Measurements from ENCODE around the gene NLRP8. TPM values are rescaled to one million over a fixed set of nuclear protein-coding genes. Genes with fewer than 3 reads are reported as not detected.
"Not testable (repeated sequence)": the region's sequence is repeated elsewhere in the genome, so short reads cannot be mapped to it uniquely, and the experiment has no call there.

Gene NLRP8
- total RNA-seq: not detected

DNA sequence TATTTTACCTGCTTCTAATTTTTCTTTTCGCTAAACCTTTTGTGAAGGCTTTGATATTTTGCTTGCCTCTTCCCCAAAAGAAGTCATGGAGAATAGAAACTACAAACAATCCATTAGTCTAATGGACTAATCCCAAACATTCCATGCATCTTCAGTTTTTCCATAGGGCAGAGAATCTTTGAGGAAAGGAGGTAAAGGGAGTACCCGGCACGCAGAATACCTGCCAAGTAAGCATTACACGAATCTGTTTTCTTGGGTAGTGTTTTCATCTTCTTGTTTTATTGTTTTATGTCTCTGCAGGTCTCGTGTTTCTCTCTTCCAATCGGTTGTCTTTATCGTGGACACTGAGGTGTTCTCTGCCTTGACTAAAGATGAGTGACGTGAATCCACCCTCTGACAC is at the start of gene NLRP8:
Gene NLRP8, plus strand, starts transcription at position 301 of the 400 bp plus-strand sequence.
- DNase-seq (ENCODE audit: low spot score): no peak

DNA sequence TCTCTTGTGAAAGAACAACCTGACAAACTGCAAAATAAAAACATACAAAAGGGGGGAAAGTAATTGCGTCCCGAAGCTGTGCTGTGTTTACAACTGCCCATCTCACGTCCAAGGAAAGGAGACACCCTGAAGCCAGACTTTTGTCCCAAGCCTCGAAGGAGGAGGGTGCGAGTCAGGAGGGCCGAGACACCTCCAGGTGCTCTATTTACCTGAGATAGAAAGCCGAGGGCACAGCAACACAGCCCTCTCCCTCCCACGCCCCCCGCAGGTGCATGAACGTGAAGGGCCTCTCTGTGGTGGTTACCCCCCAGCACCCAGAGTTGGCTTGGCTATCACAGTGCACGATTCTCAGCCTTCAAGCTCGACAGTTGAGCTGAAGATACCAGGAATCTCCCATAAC is 48.7 kb upstream of the NLRP8 start:
- DNase-seq (ENCODE audit: low spot score): no peak

DNA sequence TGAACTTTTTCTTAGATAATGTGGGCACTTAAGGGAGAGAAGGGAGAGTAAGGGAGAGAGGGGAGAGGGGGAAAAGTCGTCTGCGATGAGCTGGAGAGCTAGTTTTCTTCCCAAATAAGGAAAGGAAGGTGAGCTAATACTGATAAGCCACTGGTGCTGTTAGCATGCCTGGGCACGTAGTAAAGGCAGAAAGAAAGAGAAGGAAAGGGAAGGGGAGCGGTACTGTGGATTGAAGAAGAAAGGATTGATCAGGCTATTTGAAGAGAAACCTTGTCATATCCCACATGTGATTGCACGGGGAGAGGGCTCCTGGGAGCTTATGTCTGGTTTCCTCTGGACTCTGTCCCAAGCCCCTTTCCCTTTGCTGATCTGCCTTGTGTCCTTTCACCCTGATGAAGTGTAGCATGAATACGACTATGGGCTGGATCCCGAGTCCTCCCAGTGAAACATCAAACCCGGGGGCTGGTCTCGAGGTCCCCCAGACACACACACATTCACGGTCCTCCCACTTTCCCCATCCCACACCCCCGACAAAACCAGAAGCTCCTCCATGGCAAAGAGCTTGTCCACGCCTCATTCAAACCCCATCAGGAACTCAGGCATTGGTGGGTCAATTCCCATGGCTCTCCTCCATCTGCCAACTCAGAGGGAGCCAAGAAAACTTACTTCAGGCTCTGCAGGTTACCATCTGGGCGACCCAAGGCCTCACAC is 46.1 kb upstream of the NLRP8 start:
- no peak for DNase-seq (ENCODE audit: low spot score)

DNA sequence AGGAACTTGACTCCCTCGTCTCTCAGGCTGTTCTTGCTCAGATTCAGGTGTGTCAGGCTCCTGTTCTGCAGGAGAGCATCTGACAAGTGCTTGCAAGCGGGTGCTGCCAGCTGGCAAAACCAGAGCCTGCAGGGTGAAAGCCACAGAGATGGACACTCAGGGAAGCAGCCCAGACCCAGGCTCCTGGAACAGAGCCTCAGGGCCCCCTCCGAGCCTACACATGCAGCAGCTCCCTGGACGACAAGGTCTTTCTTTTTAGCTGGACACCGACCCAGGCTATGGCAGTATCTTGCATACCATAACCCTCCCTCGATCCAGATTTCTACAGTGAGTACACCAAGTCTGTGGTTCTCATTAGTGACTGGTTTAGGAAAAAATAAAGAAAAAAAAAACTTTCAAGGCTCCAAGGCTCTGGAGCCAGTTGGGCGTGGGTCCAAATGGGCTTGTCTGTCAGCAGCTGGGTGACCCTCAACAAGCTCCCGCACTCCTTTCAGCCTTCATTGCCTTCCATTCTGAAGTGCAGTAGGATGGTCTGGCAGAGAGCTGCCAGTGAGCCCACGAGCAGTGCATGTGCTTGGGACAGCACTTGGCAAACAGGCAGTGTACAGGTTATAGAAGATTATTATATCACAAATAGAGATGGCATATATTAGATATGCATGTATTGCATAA is 45.4 kb upstream of the NLRP8 start:
- no peak for DNase-seq (ENCODE audit: low spot score)

DNA sequence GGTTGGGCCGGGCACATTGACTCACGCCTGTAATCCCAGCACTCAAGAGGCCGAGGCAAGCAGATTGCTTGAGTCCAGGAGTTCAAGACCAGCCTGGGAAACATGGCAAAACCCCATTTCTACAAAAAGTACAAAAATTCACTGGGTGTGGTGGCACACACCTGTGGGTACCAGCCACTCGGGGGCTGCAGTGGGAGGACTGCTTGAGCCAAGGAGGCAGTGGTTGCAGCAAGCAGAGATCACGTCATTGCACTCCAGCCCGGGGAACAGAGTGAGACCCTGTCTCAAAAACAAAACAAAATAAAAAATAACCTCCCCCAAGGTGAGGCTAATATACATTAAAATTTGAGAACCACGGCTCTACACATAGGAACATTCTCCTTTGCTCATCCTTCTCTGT is 40.3 kb upstream of the NLRP8 start:
- no peak for DNase-seq (ENCODE audit: low spot score)

DNA sequence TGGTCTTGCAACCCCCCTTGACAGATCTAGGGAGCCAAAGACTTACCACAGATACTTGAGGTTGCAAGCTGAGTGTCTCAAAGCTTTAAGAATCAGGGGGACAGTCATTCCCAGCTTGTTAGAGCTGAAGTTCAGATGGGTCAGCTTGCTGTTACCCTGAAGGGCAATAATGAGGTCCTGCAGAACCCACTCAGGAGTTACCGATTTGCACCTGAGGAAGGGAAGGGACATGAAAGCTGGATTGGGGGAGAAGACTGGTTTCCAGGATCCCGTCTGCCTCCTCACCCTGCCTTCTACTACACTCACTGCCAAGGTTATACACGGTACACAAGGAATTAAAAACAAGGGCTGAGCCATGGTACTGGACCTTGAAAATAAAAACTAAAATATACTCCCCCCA is 39.9 kb upstream of the NLRP8 start:
- no peak for DNase-seq (ENCODE audit: low spot score)

DNA sequence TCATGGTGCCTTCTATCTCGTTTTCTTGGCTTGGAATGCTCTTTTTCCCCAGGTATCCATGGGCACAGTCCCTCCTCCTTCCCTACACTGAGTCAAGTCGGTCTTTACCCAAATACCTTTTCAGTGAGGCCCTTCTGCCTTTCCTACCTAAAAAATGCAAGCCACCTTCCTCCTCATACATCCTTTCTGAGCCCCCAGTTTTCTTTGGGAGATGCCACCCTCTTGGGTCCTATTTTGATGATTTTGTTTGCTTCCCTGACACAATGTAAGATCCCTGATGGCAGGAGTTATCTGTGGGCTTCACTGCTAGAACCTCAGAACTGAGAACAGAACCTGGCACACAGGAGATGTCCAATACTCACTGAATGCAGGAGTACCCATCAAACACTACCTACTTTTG is 37.8 kb upstream of the NLRP8 start:
- DNase-seq (ENCODE audit: low spot score): no peak

DNA sequence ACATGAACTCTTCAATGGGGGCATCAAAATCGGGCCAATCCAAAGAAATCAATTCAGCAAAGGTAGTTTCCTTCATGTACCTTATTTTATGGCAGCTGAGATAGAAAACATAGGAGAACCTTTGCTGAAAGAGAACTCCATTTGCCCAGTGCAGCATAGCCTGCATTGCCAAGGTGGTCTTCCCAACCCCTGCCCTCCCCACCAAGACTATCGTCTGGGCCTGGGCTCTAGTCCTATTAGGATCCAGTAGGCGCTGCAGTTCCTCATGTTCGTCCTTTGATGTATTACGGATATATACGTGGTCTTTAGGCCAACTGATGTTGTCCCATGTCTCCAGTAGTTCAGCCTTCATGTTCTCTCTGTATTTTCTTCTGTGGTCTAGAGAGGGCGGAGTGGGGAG is 34.7 kb upstream of the NLRP8 start:
- DNase-seq (ENCODE audit: low spot score): no peak

DNA sequence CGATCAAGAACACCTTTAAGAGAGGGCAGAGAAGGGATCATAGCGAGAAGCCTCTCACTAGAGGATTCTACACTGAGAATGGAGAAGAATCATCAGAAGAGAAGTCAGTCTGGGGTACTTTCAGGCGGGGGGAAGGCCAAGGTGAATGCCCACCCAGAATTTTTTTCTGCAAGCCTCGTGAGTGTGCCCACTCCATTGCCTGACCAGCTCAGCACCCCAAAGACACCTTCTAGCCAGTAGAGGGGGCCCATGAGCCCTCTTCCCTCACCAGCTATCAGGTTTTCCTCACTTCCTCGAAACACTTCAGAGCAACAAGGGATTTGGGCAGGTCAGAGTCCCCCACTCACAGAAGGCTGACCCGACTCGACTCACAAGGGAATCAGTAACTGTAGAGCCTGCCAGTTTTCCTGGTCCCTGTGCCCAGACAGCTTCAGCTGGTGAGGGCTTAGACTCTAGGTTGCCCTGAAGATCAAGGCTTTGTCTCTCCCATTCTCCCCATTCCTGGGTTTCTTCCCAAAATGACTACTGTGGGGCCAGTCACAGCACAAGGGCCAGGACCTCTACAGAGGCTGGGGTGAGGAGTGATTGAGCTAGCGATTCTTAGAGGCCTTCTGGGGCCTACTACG is 33.9 kb upstream of the NLRP8 start:
- DNase-seq (ENCODE audit: low spot score): no peak

DNA sequence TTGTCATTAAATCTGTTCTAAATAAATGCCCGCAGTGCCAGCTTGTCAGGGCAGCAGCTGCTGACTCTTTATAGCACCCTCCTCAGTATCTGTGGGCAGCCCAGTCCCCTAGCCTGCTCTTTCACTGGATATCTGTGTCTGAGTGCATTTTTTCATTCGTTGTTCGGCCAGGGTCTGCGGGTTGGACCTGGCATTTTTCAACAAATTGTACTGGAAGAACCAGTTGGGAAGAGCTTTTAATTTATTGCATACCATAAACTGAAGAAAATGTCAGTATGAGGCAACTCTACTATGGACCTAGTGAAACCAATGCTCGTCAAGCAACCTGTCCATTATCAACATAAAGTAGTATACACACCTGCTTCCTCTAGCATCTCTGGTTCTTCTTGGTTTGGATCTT is 24.1 kb upstream of the NLRP8 start:
- DNase-seq (ENCODE audit: low spot score): no peak

DNA sequence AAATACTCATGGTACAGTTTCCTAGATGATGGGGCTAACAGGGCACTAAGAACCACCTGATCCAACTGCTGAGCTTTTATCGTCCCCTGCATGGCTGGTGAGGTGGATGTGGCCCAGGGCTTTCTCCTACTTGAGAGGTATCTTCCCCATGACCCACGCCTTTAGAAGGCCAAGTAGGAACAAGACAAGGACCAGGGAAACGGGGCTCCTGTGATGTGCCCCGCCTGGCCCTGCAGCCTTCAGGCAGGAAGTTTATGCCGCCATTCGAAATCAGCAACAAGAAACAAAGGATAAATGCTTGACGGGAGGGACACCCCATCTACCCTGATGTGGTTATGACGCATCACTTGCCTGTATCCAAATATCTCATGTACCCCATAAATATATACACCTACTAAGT is 19.6 kb upstream of the NLRP8 start:
- DNase-seq (ENCODE audit: low spot score): no peak

DNA sequence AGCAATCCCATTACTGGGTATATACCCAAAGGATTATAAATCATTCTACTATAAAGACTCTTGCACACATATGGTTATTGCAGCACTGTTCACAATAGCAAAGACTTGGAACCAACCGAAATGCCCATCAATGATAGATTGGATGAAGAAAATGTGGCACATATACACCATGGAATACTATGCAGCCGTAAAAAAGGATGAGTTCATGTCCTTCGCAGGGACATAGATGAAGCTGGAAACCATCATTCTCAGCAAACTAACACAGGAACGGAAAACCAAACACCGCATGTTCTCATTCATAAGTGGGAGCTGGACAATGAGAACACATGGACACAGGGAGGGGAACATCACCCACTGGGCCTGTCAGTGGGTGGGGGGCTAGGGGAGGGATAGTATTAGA is 18.4 kb upstream of the NLRP8 start:
- DNase-seq (ENCODE audit: low spot score): not testable (repeated sequence)

DNA sequence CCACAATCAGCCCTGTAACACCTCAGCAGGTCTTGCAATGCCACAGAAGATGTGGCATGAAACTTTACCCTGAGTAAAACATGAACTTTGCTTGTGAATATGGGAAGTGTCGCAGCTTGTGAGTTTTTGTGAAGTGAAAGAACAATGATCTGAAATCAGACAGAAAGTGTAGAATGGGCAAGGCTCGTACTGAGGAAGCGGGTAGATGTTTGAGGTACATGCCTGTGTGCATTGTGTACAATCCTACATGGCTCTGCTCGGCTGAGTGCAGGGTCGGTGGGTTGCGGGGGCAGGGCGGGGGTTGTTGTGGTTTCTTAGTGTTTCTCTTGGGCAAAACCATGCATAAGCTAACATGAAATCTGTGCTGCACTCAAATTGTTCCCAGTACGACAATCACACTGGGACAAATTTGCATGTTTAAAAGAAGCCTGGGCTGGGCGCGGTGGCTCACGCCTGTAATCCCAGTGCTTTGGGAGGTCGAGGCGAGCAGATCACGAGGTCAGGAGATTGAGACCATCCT is 16.6 kb upstream of the NLRP8 start:
- no peak for DNase-seq (ENCODE audit: low spot score)

DNA sequence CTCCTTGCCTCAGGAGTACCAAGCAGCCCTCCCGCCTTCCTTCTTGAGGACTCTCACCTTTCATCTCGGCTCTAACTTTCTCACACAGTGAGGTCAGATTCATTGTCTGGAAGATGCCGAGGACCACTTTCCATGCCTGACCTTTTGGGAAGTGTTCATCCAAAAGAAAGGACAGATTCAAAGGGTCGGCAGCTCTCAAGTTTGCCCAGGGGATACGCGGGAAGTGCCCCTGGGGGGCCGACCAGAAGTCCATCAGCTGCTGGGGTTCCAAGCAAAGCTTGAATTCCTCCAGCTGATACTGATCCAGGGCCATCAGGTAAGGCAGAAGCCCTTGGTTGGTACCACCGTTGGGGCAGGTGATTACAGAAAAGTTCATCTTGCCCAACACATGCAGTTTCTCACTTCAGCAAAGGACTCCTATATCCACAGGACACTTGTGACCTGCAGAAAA is 15.7 kb upstream of the NLRP8 start, which contains the start of gene NLRP13:
Gene NLRP13, minus strand, starts transcription at position 401 of the 451 bp plus-strand sequence. Its CDS starts 25 bp downstream, at position 376.
- DNase-seq (ENCODE audit: low spot score): no peak

DNA sequence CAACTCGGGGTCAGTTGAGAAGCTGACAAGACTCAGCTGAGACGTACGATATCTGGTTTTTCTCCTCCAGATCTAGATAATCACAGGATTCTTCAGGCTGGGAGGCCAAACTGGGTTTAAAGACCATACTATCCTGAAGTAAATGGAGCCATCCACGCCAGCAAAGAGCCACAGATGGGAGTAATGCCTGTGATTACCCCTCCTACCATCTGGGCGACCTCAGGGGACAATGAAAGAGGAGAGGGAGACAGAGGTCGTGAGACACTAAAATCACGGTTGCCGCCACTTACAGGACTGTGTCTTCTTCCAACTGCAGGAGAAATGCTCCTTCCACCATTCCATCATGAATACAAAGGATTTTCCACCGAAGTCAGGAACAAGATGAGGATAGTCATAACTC is 12.4 kb upstream of the NLRP8 start:
- DNase-seq (ENCODE audit: low spot score): no peak

DNA sequence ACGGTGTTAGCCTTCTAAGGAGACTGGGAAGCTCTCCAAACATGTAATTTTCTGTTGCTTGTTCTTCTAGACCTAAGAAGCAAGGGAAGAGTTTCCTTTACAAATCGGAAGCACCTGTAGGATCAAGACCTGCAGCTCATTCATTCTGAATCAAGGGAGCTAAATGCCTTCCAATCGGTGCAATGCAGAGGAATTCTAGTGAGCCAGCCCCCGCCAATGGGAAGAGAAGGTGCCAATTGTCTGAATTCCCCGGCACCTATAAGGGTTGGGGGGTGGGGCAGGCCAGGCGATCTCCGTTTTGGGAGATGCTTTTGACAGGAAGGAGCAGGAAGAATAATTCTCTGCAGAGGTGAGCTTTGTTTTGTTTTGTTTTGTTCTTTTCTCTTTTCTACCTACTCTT is 8.4 kb upstream of the NLRP8 start:
- DNase-seq (ENCODE audit: low spot score): no peak

DNA sequence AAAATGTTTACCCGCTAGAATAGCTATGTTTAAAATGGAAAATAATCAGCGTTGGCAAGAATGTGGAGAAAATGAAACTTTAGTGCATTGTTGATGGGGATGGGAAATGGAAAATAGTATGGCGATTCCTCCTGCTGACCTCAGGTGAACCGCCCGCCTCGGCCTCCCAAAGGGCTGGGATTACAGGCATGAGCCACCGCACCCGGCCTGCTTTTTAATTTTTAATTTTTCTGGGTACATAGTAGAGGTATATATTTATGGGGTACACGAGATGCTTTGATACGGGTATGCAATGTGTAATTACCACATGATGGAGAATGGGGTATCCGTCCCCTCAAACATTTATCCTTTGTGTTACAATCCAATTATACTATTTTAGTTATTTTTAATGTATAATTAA is 7.3 kb upstream of the NLRP8 start:
- DNase-seq (ENCODE audit: low spot score): no peak

DNA sequence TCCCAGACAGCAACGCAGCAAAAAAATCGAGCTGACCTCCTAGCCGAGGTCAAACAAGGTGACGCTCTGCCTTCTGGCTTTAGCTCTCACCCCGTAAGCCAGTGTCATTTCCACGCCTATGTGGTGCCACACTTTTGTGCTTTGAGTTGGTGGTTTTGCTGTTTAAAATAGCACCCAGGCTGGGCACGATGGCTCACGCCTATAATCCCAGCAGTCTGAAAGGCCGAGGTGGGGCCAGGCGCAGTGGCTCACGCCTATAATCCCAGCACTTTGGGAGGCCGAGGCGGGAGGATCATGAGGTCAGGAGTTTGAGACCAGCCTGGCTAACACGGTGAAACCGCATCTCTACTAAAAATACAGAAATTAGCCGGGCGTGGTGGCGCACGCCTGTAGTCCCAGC is 2.9 kb downstream of the NLRP8 start:
- DNase-seq (ENCODE audit: low spot score): not testable (repeated sequence)

DNA sequence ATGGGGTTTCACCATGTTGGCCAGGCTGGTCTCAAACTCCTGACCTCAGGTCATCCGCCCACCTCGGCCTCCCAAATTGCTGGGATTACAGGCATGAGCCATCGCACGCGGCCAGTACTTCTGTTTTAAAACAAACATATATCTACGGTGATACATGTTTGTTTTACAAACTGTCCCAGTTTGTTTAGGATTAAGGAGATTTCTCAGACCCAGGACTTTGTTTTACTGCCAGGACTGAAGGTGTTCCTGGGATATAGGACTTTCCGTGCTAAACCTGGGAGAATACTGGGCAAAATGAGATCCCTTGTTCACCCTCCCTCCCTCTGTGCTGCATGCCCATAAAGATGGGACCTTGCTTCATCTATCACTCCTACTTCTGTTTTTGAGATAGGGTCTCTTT is 8.8 kb downstream of the NLRP8 start:
- no peak for DNase-seq (ENCODE audit: low spot score)

DNA sequence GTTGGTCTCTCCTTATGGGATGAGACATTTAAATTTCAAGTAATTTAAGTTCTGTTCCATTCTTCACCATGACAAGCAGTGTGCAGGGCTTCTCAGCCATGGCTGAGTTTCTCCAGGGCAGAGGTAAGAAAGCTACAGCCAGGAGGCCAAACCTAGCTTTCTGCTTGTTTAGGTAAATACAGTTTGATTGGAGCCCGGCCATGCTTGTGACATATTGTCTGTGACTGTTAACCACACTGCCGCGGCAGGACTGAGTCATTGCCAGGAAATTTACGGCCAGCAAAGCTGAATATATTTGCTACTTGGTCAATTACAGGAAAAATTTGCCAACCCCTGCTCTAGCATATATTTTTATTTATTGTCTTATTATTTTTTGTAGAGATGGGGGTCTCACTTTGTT is 10.7 kb downstream of the NLRP8 start:
- DNase-seq (ENCODE audit: low spot score): peak; percentile 77

DNA sequence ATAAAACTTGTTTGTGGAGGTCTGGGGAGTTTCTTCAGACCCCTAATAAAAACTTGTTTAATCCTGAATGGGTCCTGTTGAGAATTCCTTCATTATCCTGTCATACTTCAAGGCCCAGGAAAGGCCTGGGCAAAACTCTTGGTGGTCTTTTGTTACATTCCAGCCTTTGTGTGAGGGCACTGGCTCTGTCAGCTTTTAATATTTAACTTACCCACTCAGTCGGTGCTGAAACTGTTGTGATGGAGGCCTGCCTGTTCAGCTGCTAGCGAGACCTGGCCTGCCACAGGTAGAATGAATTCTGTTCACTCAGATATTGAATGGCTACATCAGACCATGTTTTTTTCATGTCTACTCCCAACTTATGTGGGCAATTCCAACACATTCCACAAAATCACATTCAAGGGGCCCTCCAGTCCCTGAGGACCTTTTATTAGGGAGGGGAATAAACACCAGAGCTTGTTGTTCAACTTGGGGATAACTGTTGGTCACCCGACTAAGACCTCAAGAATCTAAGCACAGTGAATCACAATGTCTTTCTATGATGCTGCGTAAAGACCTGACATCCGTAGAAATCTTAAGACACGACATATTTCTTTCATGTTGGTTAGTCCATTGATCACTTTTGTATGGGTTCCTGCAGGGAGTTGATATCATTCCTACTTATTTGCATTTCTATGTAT is 12.5 kb downstream of the NLRP8 start:
- no peak for DNase-seq (ENCODE audit: low spot score)

DNA sequence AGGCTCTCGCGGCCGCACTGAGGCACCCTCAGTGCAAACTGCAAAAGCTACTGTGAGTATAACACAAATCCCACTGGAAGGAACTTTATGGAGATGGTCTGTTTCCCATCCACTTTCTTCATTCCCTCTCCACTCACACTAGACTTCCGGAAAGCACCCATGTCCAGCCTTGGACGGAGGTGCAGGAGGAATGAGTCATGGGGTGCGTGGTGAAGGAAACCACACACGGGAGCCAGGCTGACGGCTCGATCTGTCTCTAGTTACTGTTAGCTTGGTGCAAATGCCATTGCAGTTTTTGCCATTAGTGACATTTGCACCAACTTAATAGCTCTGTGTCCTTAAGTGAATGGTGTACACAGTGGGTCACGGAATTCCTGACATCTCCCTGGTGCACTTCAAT is 14.6 kb downstream of the NLRP8 start:
- DNase-seq (ENCODE audit: low spot score): no peak

Measured in ureter (tissue), 1 donor.